Naive thymus-derived CD4-positive, alpha-beta T cell (primary cell): ENCODE measurements around the gene COQ4. TPM values are rescaled to one million over a fixed set of nuclear protein-coding genes. Genes with fewer than 3 reads are reported as not detected.

Experiments used
- polyA plus RNA-seq, 2 donors: library from polyadenylated mRNA; unstranded; fragments of 300-500 nt; fragmentation: Illumina TruSeq; gene quantifications; one replicate each; pipeline ENCODE4 v1.2.3, GENCODE V29; 2021
- total RNA-seq, 6 experiments: library from RNA in 5 of 6; stranded (reverse) in 5 of 6; gene quantifications; 1 replicate in 5 of 6; 2 replicates in 1 of 6; pipeline ENCODE4 v1.2.3 and lab custom pipeline; 2021 to 2026

The COQ4 gene
- total and polyA plus RNA-seq, 7 experiments from 2014 or later = 29.6 to 47.2 (median 35.9) TPM

Other genes starting within 250 kb of the COQ4 start
- gene PTGES2, start 195.1 kb upstream of the COQ4 start, total RNA-seq = 10 to 100 TPM; 52.0 to 70.8 (median 61.3) TPM
- gene PTGES2, start 195.1 kb upstream of the COQ4 start, polyA plus RNA-seq = 10 to 100 TPM; 32.3 to 36.1 TPM
- gene LCN2, start 173.4 kb upstream of the COQ4 start, total RNA-seq = not detected
- not detected for gene LCN2, start 173.4 kb upstream of the COQ4 start, polyA plus RNA-seq
- 10 to 100 TPM; 42.7 to 87.8 (median 48.0) TPM for gene BBLN, start 162.6 kb upstream of the COQ4 start, total RNA-seq
- gene BBLN, start 162.6 kb upstream of the COQ4 start, polyA plus RNA-seq = 100 to 1,000 TPM in 1 of 2 donors, 10 to 100 TPM in 1; 99.2 to 102 TPM
- 100 to 1,000 TPM; 110 to 163 (median 142) TPM for gene CIZ1, start 131.3 kb upstream of the COQ4 start, total RNA-seq
- 10 to 100 TPM; 11.2 to 38.2 TPM for gene CIZ1, start 131.3 kb upstream of the COQ4 start, polyA plus RNA-seq
- gene DNM1, start 119.5 kb upstream of the COQ4 start, total RNA-seq = 1 to 10 TPM in 2 of 5 experiments, under 1 TPM in 3; 0.24 to 2.0 (median 0.94) TPM
- under 1 TPM in 1 of 2 donors, not detected in 1; 0.24 TPM for gene DNM1, start 119.5 kb upstream of the COQ4 start, polyA plus RNA-seq
- gene GOLGA2, start 46.8 kb upstream of the COQ4 start, total RNA-seq = 10 to 100 TPM; 56.5 to 76.6 (median 70.6) TPM
- gene GOLGA2, start 46.8 kb upstream of the COQ4 start, polyA plus RNA-seq = 1 to 10 TPM; 6.0 to 7.4 TPM
- gene SWI5, start 46.6 kb upstream of the COQ4 start, total RNA-seq = 10 to 100 TPM in 2 of 5 experiments, 1 to 10 TPM in 3; 8.7 to 17.4 (median 9.8) TPM
- gene SWI5, start 46.6 kb upstream of the COQ4 start, polyA plus RNA-seq = 10 to 100 TPM; 34.6 to 36.6 TPM
- gene TRUB2, start 392 bp upstream of the COQ4 start, total RNA-seq = 10 to 100 TPM; 11.5 to 27.2 (median 21.6) TPM
- 10 to 100 TPM; 19.8 to 26.3 TPM for gene TRUB2, start 392 bp upstream of the COQ4 start, polyA plus RNA-seq
- 10 to 100 TPM in 4 of 5 experiments, 1 to 10 TPM in 1; 6.4 to 20.1 (median 12.1) TPM for gene SLC27A4, start 17.7 kb downstream of the COQ4 start, total RNA-seq
- 1 to 10 TPM; 6.1 to 7.3 TPM for gene SLC27A4, start 17.7 kb downstream of the COQ4 start, polyA plus RNA-seq
- gene URM1, start 48.5 kb downstream of the COQ4 start, total RNA-seq = 10 to 100 TPM; 32.3 to 72.4 (median 47.5) TPM
- 10 to 100 TPM; 49.9 to 50.0 TPM for gene URM1, start 48.5 kb downstream of the COQ4 start, polyA plus RNA-seq
- gene CERCAM, start 98.0 kb downstream of the COQ4 start, total RNA-seq = 1 to 10 TPM in 1 of 5 experiments, under 1 TPM in 4; 0.19 to 2.2 (median 0.77) TPM
- under 1 TPM; 0.15 to 0.54 TPM for gene CERCAM, start 98.0 kb downstream of the COQ4 start, polyA plus RNA-seq
- 10 to 100 TPM; 25.0 to 52.8 (median 30.2) TPM for gene ODF2, start 133.2 kb downstream of the COQ4 start, total RNA-seq
- 10 to 100 TPM; 15.7 to 28.8 TPM for gene ODF2, start 133.2 kb downstream of the COQ4 start, polyA plus RNA-seq
- 10 to 100 TPM; 14.2 to 46.5 (median 30.5) TPM for gene GLE1, start 181.9 kb downstream of the COQ4 start, total RNA-seq
- 10 to 100 TPM; 21.2 to 34.5 TPM for gene GLE1, start 181.9 kb downstream of the COQ4 start, polyA plus RNA-seq
- gene SPTAN1, start 229.7 kb downstream of the COQ4 start, total RNA-seq = 100 to 1,000 TPM; 336 to 433 (median 375) TPM
- gene SPTAN1, start 229.7 kb downstream of the COQ4 start, polyA plus RNA-seq = 100 to 1,000 TPM in 1 of 2 donors, 10 to 100 TPM in 1; 46.6 to 156 TPM